NOMO-1 treated with DMSO at 0.1 percent for 48 hours (cell line): Measurements from ENCODE around the gene MFSD6L.
"Not testable (repeated sequence)": the region's sequence is repeated elsewhere in the genome, so short reads cannot be mapped to it uniquely, and the experiment has no call there.

Experiments
- DNase-seq: peaks from one replicate; lab custom pipeline; 2025; ENCODE audit not compliant: unreplicated experiment; lab: John Stamatoyannopoulos, UW

MFSD6L gene

GRCh38 chr17:8826808-8827435 is 27.8 kb upstream of the MFSD6L start:
- no peak for DNase-seq

- no peak for DNase-seq
Measured at GRCh38 chr17:8825802-8826201, 26.6 kb upstream of the MFSD6L start.

GRCh38 chr17:8823279-8823678 is 24.1 kb upstream of the MFSD6L start:
- DNase-seq, result no peak

- DNase-seq, result no peak
Measured at GRCh38 chr17:8822401-8823035, 23.4 kb upstream of the MFSD6L start.

GRCh38 chr17:8821446-8822105 is 22.4 kb upstream of the MFSD6L start:
- no peak for DNase-seq

GRCh38 chr17:8820311-8821010 is 21.3 kb upstream of the MFSD6L start:
- no peak for DNase-seq

GRCh38 chr17:8818654-8819330 is 19.6 kb upstream of the MFSD6L start:
- no peak for DNase-seq

GRCh38 chr17:8818047-8818446 is 18.9 kb upstream of the MFSD6L start:
- no peak for DNase-seq

GRCh38 chr17:8806926-8807550 is 7.9 kb upstream of the MFSD6L start:
- peak; percentile 99 for DNase-seq

GRCh38 chr17:8806253-8806925 is 7.2 kb upstream of the MFSD6L start:
- DNase-seq, result no peak

GRCh38 chr17:8805396-8805795 is 6.2 kb upstream of the MFSD6L start:
- DNase-seq, result not testable (repeated sequence)

- DNase-seq, result no peak
Measured at GRCh38 chr17:8803531-8804420, 4.6 kb upstream of the MFSD6L start.

- no peak for DNase-seq
Measured at GRCh38 chr17:8801135-8801840, 2.1 kb upstream of the MFSD6L start.

GRCh38 chr17:8800656-8801055 is 1.5 kb upstream of the MFSD6L start:
- no peak for DNase-seq

- no peak for DNase-seq
Measured at GRCh38 chr17:8799570-8800212, 526 bp upstream of the MFSD6L start.

- no peak for DNase-seq
Measured at GRCh38 chr17:8798176-8798845, 854 bp downstream of the MFSD6L start.

- no peak for DNase-seq
Measured at GRCh38 chr17:8797621-8798175, 1.5 kb downstream of the MFSD6L start.
